Lower leg skin (tissue), 4 donors: ENCODE data around the gene NF1. TPM values are rescaled to one million over a fixed set of nuclear protein-coding genes. Genes with fewer than 3 reads are reported as not detected.

Experiments
- DNase-seq, 2 donors: peaks; one replicate each; pipeline ENCODE4 v3.0.0-alpha.2; 2019; ENCODE audit warnings: low spot score in 2 of 2
- H3K4me3 ChIP-seq: fragments of 200-600 bp; sonication (generic); 2 replicates; pipeline ENCODE4 v1.5.1; 2017; ENCODE audit warnings: mild to moderate bottlenecking, low read depth; ENCODE audit not compliant: poor library complexity, severe bottlenecking
- CTCF ChIP-seq, 3 donors: fragments of 450-650 bp; IDR thresholded peaks; one replicate each; pipeline ENCODE4 v1.5.1; 2016; ENCODE audit warnings: antibody characterized with exemption in 3 of 3, mild to moderate bottlenecking in 3 of 3, moderate library complexity in 2 of 3
- POLR2A ChIP-seq, 2 donors: fragments of 450-650 bp; IDR thresholded peaks; one replicate each; pipeline ENCODE4 v1.6.1; 2016 to 2017; ENCODE audit warnings: antibody characterized with exemption in 2 of 2, mild to moderate bottlenecking in 1 of 2, moderate library complexity in 1 of 2
- WGBS, 2 donors: methylation state at CpG; one replicate each; pipeline ENCODE4 v1.1.5; 2018; 5-methylcytosine and 5-hydroxymethylcytosine counted together
- intact Hi-C: fragments of 100-400 bp; cut with DNase I; formaldehyde crosslinking; loops from one replicate; pipeline ENCODE4 v1.15.0; 2023; ENCODE audit warnings: low total_unique reads
- total RNA-seq, 4 donors: library from RNA; depleted of rRNA; stranded (reverse); fragments of >200 nt; gene quantifications; one replicate each; pipeline ENCODE4 v1.1.0, GENCODE V29; 2016

The NF1 gene
- total RNA-seq, 4 donors from 2014 or later = 27.5 to 48.6 (median 34.3) TPM

- H3K4me3 ChIP-seq = no peak overlapping the region
- TF ChIP-seq POLR2A (IDR thresholded peaks at IDR 0.05) (no peak), CTCF (IDR thresholded peaks at IDR 0.05) (no peak)
- DNase-seq = no peak
- WGBS, 2 donors = 49 to 66% methylated on average over 13 to 14 of the region's 15 CpGs
- intact Hi-C loops = no loop called here
Observed at GRCh38 chr17:31130286-31131224, 35.8 kb downstream of the NF1 start.

- no peak overlapping the region for H3K4me3 ChIP-seq
- no peak for TF ChIP-seq CTCF (IDR thresholded peaks at IDR 0.05)
- TF ChIP-seq POLR2A (IDR thresholded peaks at IDR 0.05) = no peak
- 77% methylated on average over 3 of the region's 3 CpGs for WGBS, 2 donors
- intact Hi-C loops = no loop called here
- no peak for DNase-seq
Observed at GRCh38 chr17:31131299-31131698, 36.5 kb downstream of the NF1 start.

- intact Hi-C loops = no loop called here
- WGBS, 2 donors = 91 to 100% methylated on average over 3 of the region's 3 CpGs
- DNase-seq = no peak
- TF ChIP-seq CTCF (IDR thresholded peaks at IDR 0.05) (no peak), POLR2A (IDR thresholded peaks at IDR 0.05) (no peak)
- H3K4me3 ChIP-seq = no peak overlapping the region
Observed at GRCh38 chr17:31132977-31133376, 38.2 kb downstream of the NF1 start.

GRCh38 chr17:31134576-31134975, 39.8 kb downstream of the NF1 start:
- TF ChIP-seq CTCF (IDR thresholded peaks at IDR 0.05) (no peak), POLR2A (IDR thresholded peaks at IDR 0.05) (no peak)
- no peak for DNase-seq
- 50 to 58% methylated on average over 4 of the region's 4 CpGs for WGBS, 2 donors
- no peak overlapping the region for H3K4me3 ChIP-seq
- intact Hi-C loops = no loop called here

- DNase-seq = no peak
- 91 to 93% methylated on average over 2 of the region's 2 CpGs for whole genome bisulfite sequencing, 2 donors
- TF ChIP-seq POLR2A (IDR thresholded peaks at IDR 0.05) (no peak), CTCF (IDR thresholded peaks at IDR 0.05) (no peak)
- intact Hi-C loops = no loop called here
- H3K4me3 ChIP-seq = no peak overlapping the region
Observed at GRCh38 chr17:31136319-31136718, 41.5 kb downstream of the NF1 start.
